Retinal pigment epithelial cell (primary cell): ENCODE results near the gene TBC1D5.

Experiments
- DNase-seq: peaks from one replicate; pipeline ENCODE4 v3.0.0-alpha.2; 2010; ENCODE audit warnings: low read depth
- H3K4me3 ChIP-seq: 2 replicates; pipeline ENCODE4 v1.5.1; 2011; ENCODE audit warnings: mild to moderate bottlenecking, low read length, control low read depth, moderate library complexity
- TF ChIP-seq, protein P1 (sequence below): conservative IDR thresholded peaks from 2 replicates; pipeline ENCODE4 v1.5.1; 2011; ENCODE audit warnings: low read depth, low read length, control low read depth, inconsistent platforms

The TBC1D5 gene

GRCh38 chr3:17116007-17116600 is 626.3 kb downstream of the TBC1D5 start:
- TF ChIP-seq, protein P1, sequence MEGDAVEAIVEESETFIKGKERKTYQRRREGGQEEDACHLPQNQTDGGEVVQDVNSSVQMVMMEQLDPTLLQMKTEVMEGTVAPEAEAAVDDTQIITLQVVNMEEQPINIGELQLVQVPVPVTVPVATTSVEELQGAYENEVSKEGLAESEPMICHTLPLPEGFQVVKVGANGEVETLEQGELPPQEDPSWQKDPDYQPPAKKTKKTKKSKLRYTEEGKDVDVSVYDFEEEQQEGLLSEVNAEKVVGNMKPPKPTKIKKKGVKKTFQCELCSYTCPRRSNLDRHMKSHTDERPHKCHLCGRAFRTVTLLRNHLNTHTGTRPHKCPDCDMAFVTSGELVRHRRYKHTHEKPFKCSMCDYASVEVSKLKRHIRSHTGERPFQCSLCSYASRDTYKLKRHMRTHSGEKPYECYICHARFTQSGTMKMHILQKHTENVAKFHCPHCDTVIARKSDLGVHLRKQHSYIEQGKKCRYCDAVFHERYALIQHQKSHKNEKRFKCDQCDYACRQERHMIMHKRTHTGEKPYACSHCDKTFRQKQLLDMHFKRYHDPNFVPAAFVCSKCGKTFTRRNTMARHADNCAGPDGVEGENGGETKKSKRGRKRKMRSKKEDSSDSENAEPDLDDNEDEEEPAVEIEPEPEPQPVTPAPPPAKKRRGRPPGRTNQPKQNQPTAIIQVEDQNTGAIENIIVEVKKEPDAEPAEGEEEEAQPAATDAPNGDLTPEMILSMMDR: no peak
- H3K4me3 ChIP-seq: no peak overlapping the region
- DNase-seq: no peak

DNA sequence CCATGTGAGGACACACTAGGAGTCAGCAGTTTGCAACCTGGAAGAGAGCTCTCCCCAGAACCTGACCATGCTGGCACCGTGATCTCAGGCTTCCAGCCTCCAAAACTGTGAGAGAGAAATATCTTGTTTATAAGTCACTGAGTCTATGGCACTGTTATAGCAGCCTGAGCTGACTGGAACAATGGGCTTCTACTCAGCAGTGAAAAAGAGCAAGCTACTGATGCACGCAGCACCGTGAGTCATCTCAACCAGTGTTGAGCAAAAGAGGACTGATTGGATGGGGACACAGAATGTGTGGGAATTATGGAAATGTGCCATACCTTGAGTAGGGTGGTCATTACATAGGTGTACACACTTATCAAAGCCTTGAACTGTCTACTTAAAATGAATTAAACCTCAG is 627.2 kb downstream of the TBC1D5 start:
- TF ChIP-seq, protein P1: no peak
- DNase-seq: no peak
- no peak overlapping the region for H3K4me3 ChIP-seq

DNA sequence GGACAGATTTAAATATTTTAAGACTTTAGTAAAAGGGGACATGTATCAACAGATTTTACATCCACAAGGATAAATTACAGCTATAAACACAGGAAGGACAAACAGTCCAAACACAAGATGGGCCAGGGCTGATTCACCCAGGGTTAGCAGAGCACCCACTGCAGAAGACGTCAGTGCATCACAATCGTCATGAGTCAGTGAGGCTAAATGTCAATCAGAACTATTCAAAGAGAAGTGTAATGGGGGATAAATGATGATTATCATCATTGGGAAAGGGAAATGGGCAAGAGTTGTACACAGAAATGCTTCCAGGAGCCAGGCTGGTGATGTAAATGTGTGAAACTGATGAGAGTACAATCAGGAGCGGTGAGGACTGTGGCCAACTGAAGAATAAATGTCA is 630.8 kb downstream of the TBC1D5 start:
- TF ChIP-seq, protein P1: no peak
- DNase-seq: no peak

GRCh38 chr3:17110660-17111396 is 631.6 kb downstream of the TBC1D5 start:
- H3K4me3 ChIP-seq: no peak overlapping the region
- TF ChIP-seq, protein P1: no peak
- DNase-seq: no peak

More for the DNA sequence above, 630.8 kb downstream of the TBC1D5 start:
- H3K4me3 ChIP-seq: no peak overlapping the region
